PC-9 (cell line): ENCODE measurements around the gene GSG1. TPM values are rescaled to one million over a fixed set of nuclear protein-coding genes. Genes with fewer than 3 reads are reported as not detected.

ENCODE experiments used
- BruUV-seq: library from RNA; stranded (reverse); fragments of 400-500 nt; replicated peaks from 2 replicates; lab custom pipeline; 2021; lab: Mats Ljungman, UMichigan
- CTCF ChIA-PET: fragments of 300-600 bp; sonication (Branson Sonifier 250); formaldehyde crosslinking; loops from one replicate; lab custom pipeline; 2022; ENCODE audit warnings: antibody characterized with exemption; lab: Charles Lee
- POLR2A ChIA-PET: fragments of 300-600 bp; sonication (Branson Sonifier 250); formaldehyde crosslinking; loops from one replicate; lab custom pipeline; 2022; ENCODE audit warnings: antibody characterized with exemption; ENCODE audit not compliant: unreplicated experiment; lab: Charles Lee
- DNase-seq, 2 experiments: peaks; one replicate each; pipeline versions ENCODE4 v3.0.0 to v3.0.0-alpha.2; 2015 to 2022; ENCODE audit warnings: mixed read lengths in 1 of 2
- H2AFZ ChIP-seq: fragments of 200-600 bp; sonication (generic); 2 replicates; pipeline ENCODE4 v1.8.1; 2017; ENCODE audit warnings: antibody characterized with exemption
- H3F3A ChIP-seq: fragments of 200-600 bp; sonication (generic); 2 replicates; pipeline ENCODE4 v1.8.1; 2017; ENCODE audit warnings: antibody characterized with exemption, mild to moderate bottlenecking, low read depth; ENCODE audit not compliant: insufficient read depth
- H3K27ac ChIP-seq: fragments of 200-600 bp; sonication (generic); 2 replicates; pipeline ENCODE4 v1.6.1; 2016; ENCODE audit warnings: mixed run types
- H3K27me3 ChIP-seq: fragments of 200-600 bp; sonication (generic); 2 replicates; pipeline ENCODE4 v1.6.1; 2016; ENCODE audit warnings: low read depth, mixed run types; ENCODE audit not compliant: insufficient read depth
- H3K36me3 ChIP-seq: fragments of 200-600 bp; sonication (generic); 2 replicates; pipeline ENCODE4 v1.6.1; 2016; ENCODE audit warnings: low read depth, mixed run types
- H3K4me1 ChIP-seq: fragments of 200-600 bp; sonication (generic); replicated peaks from 2 replicates; pipeline ENCODE4 v1.6.1; 2016; ENCODE audit warnings: mixed run types; ENCODE audit not compliant: insufficient read depth
- H3K4me2 ChIP-seq: fragments of 200-600 bp; sonication (generic); 2 replicates; pipeline ENCODE4 v1.6.1; 2017; ENCODE audit warnings: mixed run types
- H3K4me3 ChIP-seq: fragments of 200-600 bp; sonication (generic); 2 replicates; pipeline ENCODE4 v1.6.1; 2016; ENCODE audit warnings: mixed run types
- H3K79me2 ChIP-seq: fragments of 200-600 bp; sonication (generic); 2 replicates; pipeline ENCODE4 v1.6.1; 2017; ENCODE audit warnings: low read depth, mixed run types
- H3K9me2 ChIP-seq: fragments of 200-600 bp; sonication (generic); 2 replicates; pipeline ENCODE4 v1.8.1; 2017; ENCODE audit warnings: mild to moderate bottlenecking; ENCODE audit not compliant: insufficient read depth
- H3K9me3 ChIP-seq: fragments of 200-600 bp; sonication (generic); 2 replicates; pipeline ENCODE4 v1.8.1; 2016; ENCODE audit warnings: low read depth; ENCODE audit not compliant: insufficient read depth
- H4K20me1 ChIP-seq: fragments of 200-600 bp; sonication (generic); 2 replicates; pipeline ENCODE4 v1.8.1; 2017; ENCODE audit not compliant: insufficient read depth
- CTCF ChIP-seq: fragments of 200-600 bp; sonication (generic); conservative IDR thresholded peaks from 2 replicates; pipeline ENCODE4 v1.6.1; 2017; ENCODE audit warnings: mixed run types, antibody characterized with exemption, mild to moderate bottlenecking, moderate library complexity
- EZH2 ChIP-seq: fragments of 200-600 bp; sonication (generic); IDR thresholded peaks from 2 replicates; pipeline ENCODE4 v1.8.0; 2017; ENCODE audit warnings: antibody characterized with exemption, low read depth
- intact Hi-C: fragments of 100-400 bp; cut with micrococcal nuclease; formaldehyde crosslinking; loops from one replicate; pipeline ENCODE4 v1.10.0; 2022; ENCODE audit not compliant: unreplicated experiment
- total RNA-seq: library from RNA; stranded (reverse); gene quantifications from 2 replicates; pipeline ENCODE4 v1.2.3, GENCODE V29; 2021

The GSG1 gene
- total RNA-seq, 1 experiment from 2014 or later, result 0.41 TPM

- H3K79me2 ChIP-seq, result no peaks in the 10 kb centered on the region
- CTCF ChIA-PET, result interaction anchor here (0.7 kb wide), 1 partner anchor 135 kb away, joined by 8 read pairs; no protein-coding TSS in a partner anchor
Measured at GRCh38 chr12:13075786-13076570, 27.5 kb downstream of the GSG1 start.

GRCh38 chr12:13075118-13075480 is 28.4 kb downstream of the GSG1 start:
- Histone ChIP-seq H4K20me1 (no peaks in the 10 kb centered on the region), H3K9me2 (no peaks in the 10 kb centered on the region), H3K9me3 (no peaks in the 10 kb centered on the region; the same call in 1 of the 2 replicates), H3K4me3 (no peak overlapping the region), H3K27me3 (no peaks in the 10 kb centered on the region), H3K36me3 (no peaks in the 10 kb centered on the region), H3K79me2 (no peaks in the 10 kb centered on the region), H3F3A (no peaks in the 10 kb centered on the region), H3K27ac (no peak overlapping the region), H3K4me1 (no peaks in the 10 kb centered on the region), H2AFZ (no peak overlapping the region), H3K4me2 (no peak overlapping the region)
- BruUV-seq, result no TSS peak
- DNase-seq, result no peak
- ChIA-PET CTCF (interaction anchor here (0.6 kb wide), 1 partner anchor 227 kb away, joined by 7 read pairs; no protein-coding TSS in a partner anchor), POLR2A (interaction anchor here (0.5 kb wide), 1 partner anchor 53 kb away, joined by 6 read pairs; no protein-coding TSS in a partner anchor)
- intact Hi-C loops, result no loop called here
- TF ChIP-seq CTCF, result no peak
- no peak for TF ChIP-seq EZH2

More at GRCh38 chr12:13075786-13076570, 27.5 kb downstream of the GSG1 start:
- no TSS peak for BruUV-seq
- Histone ChIP-seq H3K27me3 (no peaks in the 10 kb centered on the region), H3F3A (no peaks in the 10 kb centered on the region), H3K36me3 (no peaks in the 10 kb centered on the region), H4K20me1 (no peaks in the 10 kb centered on the region), H3K4me2 (no peak overlapping the region), H3K4me1 (no peaks in the 10 kb centered on the region), H2AFZ (no peak overlapping the region), H3K4me3 (no peak overlapping the region), H3K27ac (no peak overlapping the region), H3K9me2 (no peaks in the 10 kb centered on the region), H3K9me3 (no peaks in the 10 kb centered on the region; the same call in 1 of the 2 replicates)
- TF ChIP-seq EZH2 (no peak), CTCF (no peak)
- DNase-seq, result no peak
- POLR2A ChIA-PET, result no interaction called here
- intact Hi-C loops, result no loop called here

GRCh38 chr12:13074396-13075117 is 28.9 kb downstream of the GSG1 start:
- no peak overlapping the region for H3K27ac ChIP-seq
- H3K9me2 ChIP-seq, result no peaks in the 10 kb centered on the region
- no peak overlapping the region for H3K4me3 ChIP-seq
- H2AFZ ChIP-seq, result no peak overlapping the region
- H3K36me3 ChIP-seq, result no peaks in the 10 kb centered on the region
- no TSS peak for BruUV-seq
- TF ChIP-seq CTCF, result no peak
- no peak for TF ChIP-seq EZH2
- no peaks in the 10 kb centered on the region for H4K20me1 ChIP-seq
- H3K4me2 ChIP-seq, result no peak overlapping the region
- no peaks in the 10 kb centered on the region for H3K27me3 ChIP-seq
- intact Hi-C loops, result no loop called here
- H3K4me1 ChIP-seq, result no peaks in the 10 kb centered on the region
- no peaks in the 10 kb centered on the region for H3K79me2 ChIP-seq
- no peaks in the 10 kb centered on the region for H3F3A ChIP-seq
- ChIA-PET CTCF (interaction anchor here (0.6 kb wide), 1 partner anchor 227 kb away, joined by 7 read pairs; no protein-coding TSS in a partner anchor), POLR2A (interaction anchor here (0.5 kb wide), 1 partner anchor 54 kb away, joined by 6 read pairs; no protein-coding TSS in a partner anchor)
- DNase-seq, result no peak
- H3K9me3 ChIP-seq, result no peaks in the 10 kb centered on the region; the same call in 1 of the 2 replicates
